ENCODE results near the gene PEX11G. TPM values are rescaled to one million over a fixed set of nuclear protein-coding genes. Genes with fewer than 3 reads are reported as not detected.

Gene PEX11G
- total RNA-seq, 2 donors from 2014 or later, result 1.0 to 1.1 TPM

- H3K4me1 ChIP-seq, result peaks cover 0 to 13% of the 10 kb centered on the region in 2 donors
- H3K9me3 ChIP-seq, result no peaks in the 10 kb centered on the region
- no peak overlapping the region for H3K27ac ChIP-seq
- H3K27me3 ChIP-seq, result no peaks in the 10 kb centered on the region
- no peak for DNase-seq (ENCODE audit: low spot score)
- no peak overlapping the region for H3K4me3 ChIP-seq
- no peaks in the 10 kb centered on the region for H3K36me3 ChIP-seq
- TF ChIP-seq CTCF (IDR thresholded peaks at IDR 0.05), result no peak
Observed at GRCh38 chr19:7482584-7483439, 6.0 kb downstream of the PEX11G start.

- Histone ChIP-seq H3K9me3 (no peaks in the 10 kb centered on the region), H3K27me3 (no peaks in the 10 kb centered on the region), H3K4me1 (peaks cover 0 to 13% of the 10 kb centered on the region in 2 donors), H3K4me3 (no peak overlapping the region), H3K27ac (peak overlapping the region in 1 of 2 donors; percentile 17), H3K36me3 (no peaks in the 10 kb centered on the region)
- TF ChIP-seq CTCF (IDR thresholded peaks at IDR 0.05), result no peak
- DNase-seq (ENCODE audit: low spot score), result no peak
Observed at GRCh38 chr19:7480970-7481255, 7.9 kb downstream of the PEX11G start.

GRCh38 chr19:7480222-7480969 lies 8.4 kb downstream of the PEX11G start:
- Histone ChIP-seq H3K4me1 (peaks cover 0 to 13% of the 10 kb centered on the region in 2 donors), H3K4me3 (no peak overlapping the region), H3K27ac (peak overlapping the region in 1 of 2 donors; percentile 17), H3K27me3 (no peaks in the 10 kb centered on the region), H3K9me3 (no peaks in the 10 kb centered on the region), H3K36me3 (no peaks in the 10 kb centered on the region)
- no peak for DNase-seq (ENCODE audit: low spot score)
- TF ChIP-seq CTCF (IDR thresholded peaks at IDR 0.05), result no peak

- Histone ChIP-seq H3K36me3 (no peaks in the 10 kb centered on the region), H3K4me1 (peaks cover 0 to 13% of the 10 kb centered on the region in 2 donors), H3K4me3 (no peak overlapping the region), H3K27me3 (no peaks in the 10 kb centered on the region), H3K9me3 (no peaks in the 10 kb centered on the region), H3K27ac (no peak overlapping the region)
- DNase-seq (ENCODE audit: low spot score), result no peak
- TF ChIP-seq CTCF (IDR thresholded peaks at IDR 0.05), result no peak
Observed at GRCh38 chr19:7478843-7479227, 10.0 kb downstream of the PEX11G start.

- no peak for TF ChIP-seq CTCF (IDR thresholded peaks at IDR 0.05)
- Histone ChIP-seq H3K4me1 (peaks cover 0 to 11% of the 10 kb centered on the region in 2 donors), H3K36me3 (no peaks in the 10 kb centered on the region), H3K27me3 (no peaks in the 10 kb centered on the region), H3K9me3 (no peaks in the 10 kb centered on the region), H3K27ac (no peak overlapping the region), H3K4me3 (no peak overlapping the region)
- no peak for DNase-seq (ENCODE audit: low spot score)
Observed at GRCh38 chr19:7478173-7478842, 10.5 kb downstream of the PEX11G start.

Measured in right atrium auricular region (tissue), 2 donors.